Measurements from ENCODE around the gene POU2AF2. TPM values are rescaled to one million over a fixed set of nuclear protein-coding genes. Genes with fewer than 3 reads are reported as not detected.

The POU2AF2 gene
- total and polyA plus RNA-seq, 2 donors from 2014 or later: not detected

GRCh38 chr11:111305876-111306275 lies 60.4 kb downstream of the POU2AF2 start:
- Histone ChIP-seq H3K9me3 (ENCODE audit: control insufficient read depth in 2 of 3, insufficient read depth in 1 of 3, low read length in 3 of 3) (no peaks in the 10 kb centered on the region), H3K4me3 (ENCODE audit: low read length in 3 of 3) (no peak overlapping the region), H3K27me3 (ENCODE audit: control insufficient read depth, insufficient read depth, low read length) (no peaks in the 10 kb centered on the region), H3K36me3 (ENCODE audit: control insufficient read depth in 2 of 3, insufficient read depth in 3 of 3, low read length in 3 of 3) (no peaks in the 10 kb centered on the region), H3K4me1 (ENCODE audit: control insufficient read depth in 2 of 3, insufficient read depth in 2 of 3, low read depth in 1 of 3, low read length in 3 of 3) (peaks cover 0 to 2% (median 0%) of the 10 kb centered on the region in 3 donors), H3K9ac (ENCODE audit: low read length in 3 of 3) (no peak overlapping the region), H3K27ac (ENCODE audit: low read depth in 2 of 2, low read length in 2 of 2) (no peak overlapping the region)
- no peak for DNase-seq
- intact Hi-C loops (cut with DNase I): loop anchor here (10.0 kb wide), 1 partner anchor 1171 kb away; no protein-coding TSS in a partner anchor
- TF ChIP-seq, protein P1, sequence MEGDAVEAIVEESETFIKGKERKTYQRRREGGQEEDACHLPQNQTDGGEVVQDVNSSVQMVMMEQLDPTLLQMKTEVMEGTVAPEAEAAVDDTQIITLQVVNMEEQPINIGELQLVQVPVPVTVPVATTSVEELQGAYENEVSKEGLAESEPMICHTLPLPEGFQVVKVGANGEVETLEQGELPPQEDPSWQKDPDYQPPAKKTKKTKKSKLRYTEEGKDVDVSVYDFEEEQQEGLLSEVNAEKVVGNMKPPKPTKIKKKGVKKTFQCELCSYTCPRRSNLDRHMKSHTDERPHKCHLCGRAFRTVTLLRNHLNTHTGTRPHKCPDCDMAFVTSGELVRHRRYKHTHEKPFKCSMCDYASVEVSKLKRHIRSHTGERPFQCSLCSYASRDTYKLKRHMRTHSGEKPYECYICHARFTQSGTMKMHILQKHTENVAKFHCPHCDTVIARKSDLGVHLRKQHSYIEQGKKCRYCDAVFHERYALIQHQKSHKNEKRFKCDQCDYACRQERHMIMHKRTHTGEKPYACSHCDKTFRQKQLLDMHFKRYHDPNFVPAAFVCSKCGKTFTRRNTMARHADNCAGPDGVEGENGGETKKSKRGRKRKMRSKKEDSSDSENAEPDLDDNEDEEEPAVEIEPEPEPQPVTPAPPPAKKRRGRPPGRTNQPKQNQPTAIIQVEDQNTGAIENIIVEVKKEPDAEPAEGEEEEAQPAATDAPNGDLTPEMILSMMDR (IDR thresholded peaks at IDR 0.05; ENCODE audit: borderline replicate concordance, extremely low read depth, insufficient read depth): no peak
- no peak for FAIRE-seq

- H3K9ac ChIP-seq (ENCODE audit: low read length in 3 of 3): no peak overlapping the region
- FAIRE-seq: no peak
- no peak for DNase-seq
These were observed 60.8 kb downstream of the POU2AF2 start for GRCh38 chr11:111306321-111306720.

DNA sequence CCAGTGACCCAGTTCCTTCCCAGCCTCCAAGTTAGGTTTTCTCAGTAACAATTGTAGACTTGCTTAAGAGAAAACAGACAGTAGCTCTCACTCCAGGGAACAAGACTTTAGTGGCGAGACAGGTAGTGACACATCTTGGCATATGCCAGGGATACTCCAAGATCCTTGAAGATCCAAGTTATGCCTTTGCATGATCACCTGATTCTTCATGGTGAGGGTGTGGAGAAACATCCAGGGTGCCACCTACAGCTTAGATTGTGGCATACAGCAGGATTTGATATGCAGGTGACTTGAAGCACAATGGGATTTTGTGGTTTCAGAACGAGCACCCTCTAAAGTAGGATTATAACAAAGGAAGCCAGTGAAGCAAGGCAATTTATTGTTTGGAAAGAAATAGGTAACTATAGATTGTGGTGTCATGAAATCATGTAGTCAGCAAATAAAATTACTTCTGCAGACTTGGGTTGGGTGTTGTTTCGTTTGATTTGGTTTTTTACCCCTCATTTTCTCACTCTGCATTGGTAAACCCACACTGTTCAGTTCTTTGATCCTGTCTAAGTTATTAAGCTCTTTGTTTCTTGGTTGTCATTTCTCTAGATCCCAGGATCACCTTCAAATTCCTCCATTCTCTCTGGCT lies 62.1 kb downstream of the POU2AF2 start:
- H3K9ac ChIP-seq (ENCODE audit: low read length in 3 of 3): no peak overlapping the region
- H3K27ac ChIP-seq (ENCODE audit: low read depth in 2 of 2, low read length in 2 of 2): no peak overlapping the region
- no peaks in the 10 kb centered on the region for H3K4me1 ChIP-seq (ENCODE audit: control insufficient read depth in 2 of 3, insufficient read depth in 2 of 3, low read depth in 1 of 3, low read length in 3 of 3)
- DNase-seq (no peak), FAIRE-seq (no peak)
- intact Hi-C loops (cut with DNase I): loop anchor here (10.0 kb wide), 1 partner anchor 1173 kb away; no protein-coding TSS in a partner anchor
- H3K36me3 ChIP-seq (ENCODE audit: control insufficient read depth in 2 of 3, insufficient read depth in 3 of 3, low read length in 3 of 3): no peaks in the 10 kb centered on the region
- TF ChIP-seq, protein P1 (IDR thresholded peaks at IDR 0.05; ENCODE audit: borderline replicate concordance, extremely low read depth, insufficient read depth): no peak
- H3K27me3 ChIP-seq (ENCODE audit: control insufficient read depth, insufficient read depth, low read length): no peaks in the 10 kb centered on the region
- H3K9me3 ChIP-seq (ENCODE audit: control insufficient read depth in 2 of 3, insufficient read depth in 1 of 3, low read length in 3 of 3): no peaks in the 10 kb centered on the region
- no peak overlapping the region for H3K4me3 ChIP-seq (ENCODE audit: low read length in 3 of 3)

More at GRCh38 chr11:111306321-111306720, 60.8 kb downstream of the POU2AF2 start:
- Histone ChIP-seq H3K9me3 (ENCODE audit: control insufficient read depth in 2 of 3, insufficient read depth in 1 of 3, low read length in 3 of 3) (no peaks in the 10 kb centered on the region), H3K4me1 (ENCODE audit: control insufficient read depth in 2 of 3, insufficient read depth in 2 of 3, low read depth in 1 of 3, low read length in 3 of 3) (no peaks in the 10 kb centered on the region), H3K4me3 (ENCODE audit: low read length in 3 of 3) (no peak overlapping the region), H3K27me3 (ENCODE audit: control insufficient read depth, insufficient read depth, low read length) (no peaks in the 10 kb centered on the region), H3K36me3 (ENCODE audit: control insufficient read depth in 2 of 3, insufficient read depth in 3 of 3, low read length in 3 of 3) (no peaks in the 10 kb centered on the region), H3K27ac (ENCODE audit: low read depth in 2 of 2, low read length in 2 of 2) (no peak overlapping the region)
- intact Hi-C loops (cut with DNase I): loop anchor here (10.0 kb wide), 1 partner anchor 1172 kb away; no protein-coding TSS in a partner anchor
- TF ChIP-seq, protein P1 (IDR thresholded peaks at IDR 0.05; ENCODE audit: borderline replicate concordance, extremely low read depth, insufficient read depth): no peak
